Loucy (cell line): ENCODE measurements around the gene INPP5F.

ENCODE experiments used
- H2AFZ ChIP-seq: fragments of 200-600 bp; sonication (generic); 2 replicates; pipeline ENCODE4 v1.6.0; 2016; ENCODE audit warnings: antibody characterized with exemption, mild to moderate bottlenecking, low read length, moderate library complexity
- H3F3A ChIP-seq: fragments of 200-600 bp; 2 replicates; pipeline ENCODE4 v1.6.0; 2016; ENCODE audit warnings: antibody characterized with exemption, low read depth, mild to moderate bottlenecking
- H3K27me3 ChIP-seq: fragments of 200-600 bp; sonication (generic); 2 replicates; pipeline ENCODE4 v1.6.1; 2014; ENCODE audit warnings: low read length, mild to moderate bottlenecking; ENCODE audit not compliant: insufficient read depth, poor library complexity, severe bottlenecking
- H3K36me3 ChIP-seq: fragments of 200-600 bp; sonication (generic); 2 replicates; pipeline ENCODE4 v1.6.1; 2016; ENCODE audit warnings: low read length; ENCODE audit not compliant: insufficient read depth
- H3K4me1 ChIP-seq: fragments of 200-600 bp; sonication (generic); 2 replicates; pipeline ENCODE4 v1.5.1; 2014; ENCODE audit warnings: low read length, mild to moderate bottlenecking; ENCODE audit not compliant: insufficient read depth, poor library complexity, severe bottlenecking
- H3K4me2 ChIP-seq: fragments of 200-600 bp; sonication (generic); 2 replicates; pipeline ENCODE4 v1.6.0; 2014; ENCODE audit warnings: antibody characterized with exemption, low read length, low read depth, mild to moderate bottlenecking; ENCODE audit not compliant: poor library complexity, severe bottlenecking
- H3K4me3 ChIP-seq: fragments of 200-600 bp; sonication (generic); 2 replicates; pipeline ENCODE4 v1.5.1; 2014; ENCODE audit warnings: low read length, mild to moderate bottlenecking, mixed read lengths; ENCODE audit not compliant: poor library complexity, severe bottlenecking
- H3K79me2 ChIP-seq: fragments of 200-600 bp; sonication (generic); 2 replicates; pipeline ENCODE4 v1.6.1; 2014; ENCODE audit warnings: low read length; ENCODE audit not compliant: insufficient read depth
- H3K9ac ChIP-seq: fragments of 200-600 bp; sonication (generic); 2 replicates; pipeline ENCODE4 v1.6.0; 2014; ENCODE audit warnings: mild to moderate bottlenecking, low read depth, low read length, moderate library complexity; ENCODE audit not compliant: poor library complexity, severe bottlenecking
- H3K9me2 ChIP-seq: fragments of 200-600 bp; sonication (generic); replicated peaks from 2 replicates; pipeline ENCODE4 v1.6.1; 2016; ENCODE audit warnings: low read depth, low read length, mixed read lengths
- H3K9me3 ChIP-seq: fragments of 200-600 bp; sonication (generic); 2 replicates; pipeline ENCODE4 v1.6.1; 2014; ENCODE audit warnings: mild to moderate bottlenecking, antibody characterized with exemption, low read length, low read depth; ENCODE audit not compliant: insufficient read depth
- H4K20me1 ChIP-seq: fragments of 200-600 bp; sonication (generic); 2 replicates; pipeline ENCODE4 v1.6.0; 2014; ENCODE audit warnings: antibody characterized with exemption, low read length, mild to moderate bottlenecking; ENCODE audit not compliant: insufficient read depth, poor library complexity, severe bottlenecking
- EZH2phosphoT487 ChIP-seq: fragments of 200-600 bp; IDR thresholded peaks from 2 replicates; pipeline ENCODE4 v1.6.1; 2018; ENCODE audit warnings: antibody characterized with exemption, mild to moderate bottlenecking, moderate library complexity, borderline replicate concordance
- TF ChIP-seq, protein P1 (sequence below): fragments of 200-600 bp; sonication (generic); conservative IDR thresholded peaks from 2 replicates; pipeline ENCODE4 v1.5.1; 2014; ENCODE audit warnings: mild to moderate bottlenecking, antibody characterized with exemption, low read length

INPP5F gene

DNA sequence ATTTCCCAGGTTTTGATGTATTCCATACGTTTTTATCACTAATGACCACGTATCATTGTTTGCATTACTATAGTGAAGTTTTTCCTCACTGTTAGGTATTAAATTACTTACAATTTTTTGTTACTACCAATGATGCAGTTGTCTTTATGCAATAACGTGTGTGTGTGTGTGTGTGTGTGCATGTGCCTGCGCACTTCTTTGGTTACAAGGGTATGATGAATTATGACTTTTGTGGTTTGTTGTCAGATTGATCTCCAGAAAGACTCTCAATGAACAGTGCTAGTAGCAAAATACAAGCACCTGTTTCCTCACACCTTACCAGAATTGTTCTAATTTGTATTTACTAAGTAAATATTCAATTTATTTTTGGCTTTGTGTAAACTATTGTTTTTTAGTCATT, 95.3 kb downstream of the INPP5F start:
- peaks cover 14% of the 10 kb centered on the region; the same call in 1 of the 2 replicates for H3K36me3 ChIP-seq
- H3K4me2 ChIP-seq = no peak overlapping the region
- no peak overlapping the region for H3K4me3 ChIP-seq

GRCh38 chr10:119824299-119824698, 98.4 kb downstream of the INPP5F start:
- Histone ChIP-seq H3K4me2 (no peak overlapping the region), H2AFZ (no peak overlapping the region), H3K27me3 (no peaks in the 10 kb centered on the region), H3K9me2 (no peaks in the 10 kb centered on the region), H4K20me1 (no peaks in the 10 kb centered on the region), H3K4me1 (no peaks in the 10 kb centered on the region), H3F3A (no peaks in the 10 kb centered on the region), H3K9me3 (no peaks in the 10 kb centered on the region), H3K4me3 (no peak overlapping the region), H3K9ac (no peak overlapping the region), H3K79me2 (no peaks in the 10 kb centered on the region), H3K36me3 (peaks cover 39% of the 10 kb centered on the region; the same call in 1 of the 2 replicates)
- TF ChIP-seq, protein P1, sequence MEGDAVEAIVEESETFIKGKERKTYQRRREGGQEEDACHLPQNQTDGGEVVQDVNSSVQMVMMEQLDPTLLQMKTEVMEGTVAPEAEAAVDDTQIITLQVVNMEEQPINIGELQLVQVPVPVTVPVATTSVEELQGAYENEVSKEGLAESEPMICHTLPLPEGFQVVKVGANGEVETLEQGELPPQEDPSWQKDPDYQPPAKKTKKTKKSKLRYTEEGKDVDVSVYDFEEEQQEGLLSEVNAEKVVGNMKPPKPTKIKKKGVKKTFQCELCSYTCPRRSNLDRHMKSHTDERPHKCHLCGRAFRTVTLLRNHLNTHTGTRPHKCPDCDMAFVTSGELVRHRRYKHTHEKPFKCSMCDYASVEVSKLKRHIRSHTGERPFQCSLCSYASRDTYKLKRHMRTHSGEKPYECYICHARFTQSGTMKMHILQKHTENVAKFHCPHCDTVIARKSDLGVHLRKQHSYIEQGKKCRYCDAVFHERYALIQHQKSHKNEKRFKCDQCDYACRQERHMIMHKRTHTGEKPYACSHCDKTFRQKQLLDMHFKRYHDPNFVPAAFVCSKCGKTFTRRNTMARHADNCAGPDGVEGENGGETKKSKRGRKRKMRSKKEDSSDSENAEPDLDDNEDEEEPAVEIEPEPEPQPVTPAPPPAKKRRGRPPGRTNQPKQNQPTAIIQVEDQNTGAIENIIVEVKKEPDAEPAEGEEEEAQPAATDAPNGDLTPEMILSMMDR = no peak
- TF ChIP-seq EZH2phosphoT487 = no peak

More for the DNA sequence above, 95.3 kb downstream of the INPP5F start:
- TF ChIP-seq, protein P1 = no peak
- TF ChIP-seq EZH2phosphoT487 = no peak
- no peaks in the 10 kb centered on the region for H3K27me3 ChIP-seq
- H3K9me2 ChIP-seq = no peaks in the 10 kb centered on the region
- no peaks in the 10 kb centered on the region for H3K4me1 ChIP-seq
- H4K20me1 ChIP-seq = no peaks in the 10 kb centered on the region
- no peak overlapping the region for H3K9ac ChIP-seq
- no peaks in the 10 kb centered on the region for H3K9me3 ChIP-seq
- H3K79me2 ChIP-seq = no peaks in the 10 kb centered on the region
- H3F3A ChIP-seq = no peaks in the 10 kb centered on the region
- H2AFZ ChIP-seq = no peak overlapping the region

- no peaks in the 10 kb centered on the region for H3K79me2 ChIP-seq
- no peaks in the 10 kb centered on the region for H3K4me1 ChIP-seq
- no peaks in the 10 kb centered on the region for H4K20me1 ChIP-seq
- H2AFZ ChIP-seq = no peak overlapping the region
- no peaks in the 10 kb centered on the region for H3K9me3 ChIP-seq
- H3K9ac ChIP-seq = no peak overlapping the region
- peaks cover 61% of the 10 kb centered on the region for H3K36me3 ChIP-seq
- TF ChIP-seq, protein P1 = no peak
- no peak for TF ChIP-seq EZH2phosphoT487
- no peak overlapping the region for H3K4me3 ChIP-seq
- H3K4me2 ChIP-seq = no peak overlapping the region
- H3K9me2 ChIP-seq = no peaks in the 10 kb centered on the region
- H3K27me3 ChIP-seq = no peaks in the 10 kb centered on the region
- H3F3A ChIP-seq = no peaks in the 10 kb centered on the region
Measured at GRCh38 chr10:119826771-119827170, 100.9 kb downstream of the INPP5F start.
